ENCODE measurements around the gene PBX2. TPM values are rescaled to one million over a fixed set of nuclear protein-coding genes. Genes with fewer than 3 reads are reported as not detected.

PBX2 gene
- total and polyA plus RNA-seq, 2 of the 4 experiments (the other 2 are of a cell fraction), result 17.7 to 56.8 TPM

GRCh38 chr6:32177788-32178546 is 12.0 kb downstream of the PBX2 start, which contains the start of gene RNF5:
Gene RNF5 (plus strand): TSS chr6:32178405. CDS start chr6:32178512, 107 bp downstream.
- Histone ChIP-seq H3K18ac (ENCODE audit: low read depth, low read length) (peak within 1 kb of the TSS; percentile 70), H3K36me3 (ENCODE audit: control insufficient read depth, insufficient read depth, low read length) (peaks cover 11% of the 10 kb centered on the region; the same call in 1 of the 2 replicates), H4K91ac (ENCODE audit: insufficient read depth, low read depth, low read length) (peak within 1 kb of the TSS; percentile 85), H3K56ac (ENCODE audit: extremely low read depth, insufficient read depth, low read length) (peak within 1 kb of the TSS; percentile 91), H3K9me1 (ENCODE audit: insufficient read depth, low read length) (peaks cover 25% of the 10 kb centered on the region), H3K4me1 (ENCODE audit: control insufficient read depth, insufficient read depth, low read length) (peaks cover 5% of the 10 kb centered on the region), H3K79me1 (ENCODE audit: low read depth in 1 of 2, low read length in 2 of 2) (peaks cover 29 to 57% of the 10 kb centered on the region in 2 experiments), H4K20me1 (ENCODE audit: insufficient read depth, low read length) (peaks cover 3% of the 10 kb centered on the region; the same call in 1 of the 2 replicates), H3K23ac (ENCODE audit: low read depth, low read length) (peak within 1 kb of the TSS; percentile 88), H3K9ac (ENCODE audit: low read depth, low read length) (peak within 1 kb of the TSS; percentile 92), H2AFZ (replicated peaks; ENCODE audit: low read length, poor library complexity) (peak within 1 kb of the TSS; percentile 85), H3K27me3 (ENCODE audit: control insufficient read depth, insufficient read depth, low read length) (no peaks in the 10 kb centered on the region), H2BK20ac (ENCODE audit: low read depth, low read length) (no peak within 1 kb of the TSS; the same call in none of the 2 replicates), H3K14ac (replicated peaks; ENCODE audit: low read depth, low read length) (peak within 1 kb of the TSS; percentile 95), H3K27ac (ENCODE audit: insufficient read depth, low read length) (peak within 1 kb of the TSS; percentile 74), H4K5ac (ENCODE audit: low read depth, low read length) (peak within 1 kb of the TSS; percentile 77), H3K4me2 (ENCODE audit: low read depth, low read length) (peak within 1 kb of the TSS; percentile 99), H2BK120ac (ENCODE audit: low read depth, low read length) (peak within 1 kb of the TSS; percentile 65), H2BK15ac (ENCODE audit: low read depth, low read length) (peak within 1 kb of the TSS; percentile 28; the same call in 2 of the 3 replicates), H3K4ac (ENCODE audit: low read depth, low read length) (peak within 1 kb of the TSS; percentile 92), H4K8ac (ENCODE audit: low read depth in 2 of 2, low read length in 2 of 2) (peak within 1 kb of the TSS; percentile 58 to 89), H2BK5ac (ENCODE audit: low read depth, low read length, poor library complexity, severe bottlenecking) (peak within 1 kb of the TSS; percentile 90), H2AK5ac (ENCODE audit: low read depth, low read length) (peak within 1 kb of the TSS; percentile 94), H2AK9ac (replicated peaks; ENCODE audit: low read depth, low read length, poor library complexity) (peak within 1 kb of the TSS; percentile 92), H3K4me3 (ENCODE audit: insufficient read depth, low read depth, low read length) (peak within 1 kb of the TSS; percentile 65), H3K9me3 (ENCODE audit: control insufficient read depth, insufficient read depth, low read length) (no peaks in the 10 kb centered on the region)
- TF ChIP-seq BHLHE40 (IDR thresholded peaks at IDR 0.05; ENCODE audit: low read depth, low read length), result peak; percentile 39; the same call in 1 of the 2 replicates
- 0 out of 2 replicates have a peak, but pooled peaks have one; percentile 29 for TF ChIP-seq NFE2L2 (IDR thresholded peaks at IDR 0.05; ENCODE audit: low read depth, low read length)
- TF ChIP-seq RCOR1 (IDR thresholded peaks at IDR 0.05; ENCODE audit: insufficient replicate concordance, low read length), result no peak
- peak; percentile 23; the same call in 1 of the 2 replicates for TF ChIP-seq POLR2A (IDR thresholded peaks at IDR 0.05; ENCODE audit: low read depth, low read length)
- peak; percentile 35; the same call in 1 of the 2 replicates for TF ChIP-seq MXI1 (IDR thresholded peaks at IDR 0.05; ENCODE audit: borderline replicate concordance, low read depth, low read length)
- TF ChIP-seq USF2 (IDR thresholded peaks at IDR 0.05; ENCODE audit: low read depth, low read length), result 0 out of 2 replicates have a peak, but pooled peaks have one; percentile 11
- peak; percentile 44; the same call in 1 of the 2 replicates for TF ChIP-seq FOS (IDR thresholded peaks at IDR 0.05; ENCODE audit: low read depth, low read length)
- peak; percentile 71 for TF ChIP-seq CEBPB (IDR thresholded peaks at IDR 0.05; ENCODE audit: low read depth, low read length)
- TF ChIP-seq MAFK (IDR thresholded peaks at IDR 0.05; ENCODE audit: low read depth, low read length), result peak; percentile 97
- TF ChIP-seq SMC3 (IDR thresholded peaks at IDR 0.05; ENCODE audit: low read depth, low read length), result no peak
- TF ChIP-seq RFX5 (IDR thresholded peaks at IDR 0.05; ENCODE audit: low read depth, low read length), result no peak
- TF ChIP-seq MAZ (IDR thresholded peaks at IDR 0.05; ENCODE audit: borderline replicate concordance, low read depth, low read length), result peak; percentile 27; the same call in 1 of the 2 replicates
- no peak for TF ChIP-seq RAD21 (IDR thresholded peaks at IDR 0.05; ENCODE audit: low read length)
- no peak for TF ChIP-seq ELK1 (IDR thresholded peaks at IDR 0.05; ENCODE audit: borderline replicate concordance, low read depth, low read length)
- in situ Hi-C loops (cut with MboI; ENCODE audit: low sequenced_read_pairs), result loop anchor here (10.0 to 25.0 kb wide), 2 partner anchors 203 to 784 kb away; partner anchors contain the start of genes BRD2, DXO and HLA-DMA
- CTCF ChIA-PET, result interaction anchor here (0.6 to 0.7 kb wide), 2 partner anchors 63 to 609 kb away, joined by 3 read pairs; no protein-coding TSS in a partner anchor
- peak; percentile 78 for ATAC-seq (ENCODE audit: low read depth)
- intact Hi-C loops (cut with micrococcal nuclease), result loop anchor here (2.0 to 5.0 kb wide), 2 partner anchors 25 to 61 kb away; no protein-coding TSS in a partner anchor
- dilution Hi-C loops (cut with HindIII; ENCODE audit: low sequenced_read_pairs, unreplicated experiment), result no loop called here
- no TSS peak for BruUV-seq (replicated peaks)
- 0% methylated on average over 9 of the region's 33 CpGs; no CpG with 5 or more reads in 1 of the 2 experiments for WGBS, 2 experiments (ENCODE audit: extremely low coverage in 2 of 2, insufficient read length in 1 of 2)
- POLR2A ChIA-PET (ENCODE audit: unreplicated experiment), result interaction anchor here (0.6 to 1.4 kb wide), 5 partner anchors 10 to 19 kb away, joined by 3 to 6 read pairs (median 4); no protein-coding TSS in a partner anchor
- peak; percentile 100 for DNase-seq
